ENCODE data around the gene STARD3NL. TPM values are rescaled to one million over a fixed set of nuclear protein-coding genes. Genes with fewer than 3 reads are reported as not detected.

Gene STARD3NL
- total and polyA plus RNA-seq, 2 of the 13 experiments (the other 11 are each of a cell fraction or from before 2014, with no cell fraction given) = 37.3 to 42.3 TPM

DNA sequence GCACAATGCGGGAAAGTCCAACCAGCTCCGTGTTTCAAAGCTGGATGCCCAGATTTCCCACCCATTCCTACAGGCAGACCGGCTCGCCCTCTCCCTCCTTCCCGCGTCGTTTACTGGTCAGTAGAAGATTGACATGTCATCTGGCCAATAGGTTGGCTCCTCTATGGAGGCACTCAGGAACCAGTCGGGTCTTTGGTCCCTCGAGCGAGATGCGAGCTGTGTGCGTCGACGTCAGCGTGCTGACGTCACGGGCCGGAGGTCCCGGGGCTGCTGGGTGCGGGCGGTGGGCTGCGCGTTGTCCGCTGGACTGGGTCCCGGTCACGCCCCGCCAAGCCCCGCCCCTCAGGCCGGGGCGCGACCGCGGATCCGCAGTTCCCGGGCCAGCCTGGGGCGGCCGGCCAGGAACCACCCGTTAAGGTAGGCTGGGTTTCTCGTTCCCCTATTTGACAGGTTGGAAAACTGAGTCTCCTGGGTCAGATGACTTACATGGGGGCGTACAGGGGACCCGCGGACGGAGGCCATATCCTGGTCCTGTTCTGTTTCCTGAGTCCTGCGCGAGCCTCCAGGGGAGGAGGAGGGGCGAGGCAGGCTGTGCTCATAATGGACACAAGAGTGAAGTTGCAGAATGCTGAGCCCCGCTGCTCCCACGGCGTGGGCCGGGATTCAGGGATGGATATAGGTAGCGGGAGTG lies at the start of gene STARD3NL (continued):
- TF ChIP-seq TRIM22 (IDR thresholded peaks at IDR 0.05) (no peak), KLF12 (CRISPR knock-in tag; IDR thresholded peaks at IDR 0.05; ENCODE audit: borderline replicate concordance) (no peak), ZNF749 (CRISPR knock-in tag; IDR thresholded peaks at IDR 0.05; ENCODE audit: borderline replicate concordance) (no peak), ZNF792 (CRISPR knock-in tag; IDR thresholded peaks at IDR 0.05) (no peak), PCBP1 (IDR thresholded peaks at IDR 0.05; ENCODE audit: borderline replicate concordance, low read depth, low read length) (no peak), HNRNPUL1 (IDR thresholded peaks at IDR 0.05; ENCODE audit: low read depth, low read length) (no peak), ZNF572 (CRISPR knock-in tag; IDR thresholded peaks at IDR 0.05) (no peak), TCF7L2 (IDR thresholded peaks at IDR 0.05; ENCODE audit: low read depth, low read length) (no peak), HNRNPL (IDR thresholded peaks at IDR 0.05; ENCODE audit: low read depth, low read length) (no peak), ZNF674 (CRISPR knock-in tag; IDR thresholded peaks at IDR 0.05; ENCODE audit: low read depth) (no peak), ZNF549 (CRISPR knock-in tag; IDR thresholded peaks at IDR 0.05) (no peak), ZFP1 (CRISPR knock-in tag; IDR thresholded peaks at IDR 0.05) (no peak), RAD51 (IDR thresholded peaks at IDR 0.05; ENCODE audit: borderline replicate concordance) (no peak), TGIF2 (CRISPR knock-in tag; IDR thresholded peaks at IDR 0.05) (no peak; the same call in 1 of the 2 replicates), JUND (CRISPR knock-in tag; IDR thresholded peaks at IDR 0.05) (no peak), DRAP1 (CRISPR knock-in tag; IDR thresholded peaks at IDR 0.05) (peak; percentile 54), IRF1 (CRISPR knock-in tag; IDR thresholded peaks at IDR 0.05; ENCODE audit: low read depth) (no peak), SP5 (CRISPR knock-in tag; IDR thresholded peaks at IDR 0.05; ENCODE audit: borderline replicate concordance, low read depth) (no peak; the same call in 1 of the 2 replicates), ZIK1 (CRISPR knock-in tag; IDR thresholded peaks at IDR 0.05; ENCODE audit: borderline replicate concordance, low read depth) (peak; percentile 80; the same call in 1 of the 2 replicates), ZNF589 (CRISPR knock-in tag; conservative IDR thresholded peaks at IDR 0.05) (no peak), LCORL (IDR thresholded peaks at IDR 0.05) (no peak), LCORL (CRISPR knock-in tag; IDR thresholded peaks at IDR 0.05) (peak; percentile 26; the same call in 1 of the 2 replicates), GPN1 (CRISPR knock-in tag; IDR thresholded peaks at IDR 0.05; ENCODE audit: borderline replicate concordance) (no peak), HNRNPLL (IDR thresholded peaks at IDR 0.05; ENCODE audit: low read depth, low read length, poor library complexity, severe bottlenecking) (peak; percentile 76), ISL2 (CRISPR knock-in tag; IDR thresholded peaks at IDR 0.05) (no peak)
- TF ChIP-seq, protein P1, sequence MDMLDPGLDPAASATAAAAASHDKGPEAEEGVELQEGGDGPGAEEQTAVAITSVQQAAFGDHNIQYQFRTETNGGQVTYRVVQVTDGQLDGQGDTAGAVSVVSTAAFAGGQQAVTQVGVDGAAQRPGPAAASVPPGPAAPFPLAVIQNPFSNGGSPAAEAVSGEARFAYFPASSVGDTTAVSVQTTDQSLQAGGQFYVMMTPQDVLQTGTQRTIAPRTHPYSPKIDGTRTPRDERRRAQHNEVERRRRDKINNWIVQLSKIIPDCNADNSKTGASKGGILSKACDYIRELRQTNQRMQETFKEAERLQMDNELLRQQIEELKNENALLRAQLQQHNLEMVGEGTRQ (IDR thresholded peaks at IDR 0.05; ENCODE audit: low read depth, low read length) = no peak
- TF ChIP-seq, protein P1 (CRISPR knock-in tag; IDR thresholded peaks at IDR 0.05; ENCODE audit: borderline replicate concordance) = no peak
